ENCODE data around the gene TRMT44.
"Not testable (repeated sequence)": the region's sequence is repeated elsewhere in the genome, so short reads cannot be mapped to it uniquely, and the experiment has no call there.

TRMT44 gene

DNA sequence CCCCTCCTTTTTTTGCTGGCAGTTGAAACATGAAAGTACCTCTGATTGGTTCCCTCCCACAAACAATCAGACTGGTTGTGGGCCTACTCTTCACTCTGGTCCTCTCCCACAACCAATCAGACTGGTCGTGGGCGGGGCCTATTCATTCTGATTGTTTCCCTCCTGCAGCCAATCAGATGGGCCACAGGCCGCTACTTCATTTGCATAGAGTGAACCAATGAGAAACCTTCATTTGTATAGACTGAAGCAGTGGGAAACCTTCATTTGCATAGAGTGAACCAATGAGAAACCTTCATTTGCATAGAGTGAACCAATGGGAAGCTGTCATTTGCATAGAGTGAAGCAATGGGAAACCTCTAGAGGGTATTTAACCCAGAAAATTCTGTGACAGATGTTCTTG is 55.2 kb downstream of the TRMT44 start:
- DNase-seq, result no peak

- no peak for DNase-seq
Measured at GRCh38 chr4:8497762-8498161, 57.2 kb downstream of the TRMT44 start.

DNA sequence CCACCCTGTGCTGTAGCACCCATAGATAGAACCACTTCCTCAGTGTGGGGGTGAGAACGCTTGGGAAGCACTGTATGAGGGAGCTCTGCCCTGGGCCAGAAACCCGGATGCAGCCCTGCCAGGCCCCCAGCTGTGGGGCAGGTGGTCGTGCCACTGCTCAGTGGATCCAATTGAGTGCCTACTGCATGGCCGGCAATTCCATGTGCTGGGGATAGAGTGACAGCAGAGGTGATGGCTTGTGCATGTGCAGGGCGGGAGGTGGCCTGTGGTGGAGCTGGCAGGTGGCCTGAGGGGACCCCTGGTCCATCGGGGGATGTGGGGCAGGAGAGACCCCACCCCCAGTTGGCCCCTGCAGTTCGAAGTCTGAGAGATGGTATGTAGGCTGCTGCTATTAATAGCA is 60.4 kb downstream of the TRMT44 start:
- DNase-seq, result no peak

DNA sequence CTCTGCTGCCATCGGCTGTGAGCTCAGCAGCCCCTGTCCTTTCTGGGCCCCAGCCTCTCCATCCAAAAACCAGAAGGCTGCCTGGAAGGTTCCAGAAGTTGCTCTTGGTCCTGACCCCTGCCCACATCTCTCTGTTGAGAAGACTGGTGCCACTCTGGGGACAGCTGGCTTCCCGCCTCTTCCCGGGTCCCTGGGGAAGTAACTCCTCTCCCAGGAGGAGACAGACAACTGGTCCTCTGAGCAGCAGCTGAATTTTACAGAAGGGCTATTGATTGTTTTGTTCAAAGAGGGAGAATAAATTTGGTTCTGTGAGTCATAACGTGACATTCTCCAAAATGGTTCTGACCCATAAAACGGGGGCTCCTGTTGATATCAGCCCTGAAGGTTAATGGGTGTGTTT is 61.2 kb downstream of the TRMT44 start:
- no peak for DNase-seq

- no peak for DNase-seq
Measured at GRCh38 chr4:8502371-8502770, 61.8 kb downstream of the TRMT44 start.

DNA sequence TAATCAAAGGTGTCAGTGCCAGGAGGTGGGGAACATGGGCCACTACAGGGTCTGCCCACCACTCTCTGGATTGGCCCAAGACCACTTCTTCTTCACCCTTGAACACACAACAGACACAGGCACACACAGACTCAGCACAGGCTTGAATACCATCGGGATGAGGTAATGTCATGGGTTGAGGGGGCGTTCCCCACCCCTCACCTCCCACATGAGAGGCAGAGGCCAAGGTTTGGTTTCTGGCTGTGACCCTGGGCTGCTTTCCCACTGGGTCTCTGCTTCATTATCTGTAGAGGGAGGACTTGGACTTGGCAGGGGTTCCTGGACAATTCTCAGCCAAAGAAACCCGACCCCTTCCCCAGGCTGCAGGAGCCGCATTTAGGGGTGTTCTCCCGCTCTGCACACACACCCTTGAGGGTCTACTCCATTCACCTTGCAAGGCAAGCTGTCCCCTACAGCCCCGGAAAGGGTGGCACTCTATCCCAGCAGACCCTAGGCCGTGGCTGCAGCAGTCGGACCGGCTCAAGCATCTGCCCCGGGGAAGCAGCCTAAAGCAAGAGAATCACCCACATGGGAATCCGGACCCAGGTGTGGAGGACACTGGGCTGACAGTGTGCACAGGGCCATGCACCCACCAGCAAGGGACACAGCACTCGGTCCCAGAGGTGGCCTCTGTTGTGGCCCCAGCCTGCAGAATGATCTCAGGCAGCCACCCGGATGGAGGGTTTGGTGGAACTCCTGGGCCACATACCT is 62.4 kb downstream of the TRMT44 start:
- DNase-seq, result no peak

DNA sequence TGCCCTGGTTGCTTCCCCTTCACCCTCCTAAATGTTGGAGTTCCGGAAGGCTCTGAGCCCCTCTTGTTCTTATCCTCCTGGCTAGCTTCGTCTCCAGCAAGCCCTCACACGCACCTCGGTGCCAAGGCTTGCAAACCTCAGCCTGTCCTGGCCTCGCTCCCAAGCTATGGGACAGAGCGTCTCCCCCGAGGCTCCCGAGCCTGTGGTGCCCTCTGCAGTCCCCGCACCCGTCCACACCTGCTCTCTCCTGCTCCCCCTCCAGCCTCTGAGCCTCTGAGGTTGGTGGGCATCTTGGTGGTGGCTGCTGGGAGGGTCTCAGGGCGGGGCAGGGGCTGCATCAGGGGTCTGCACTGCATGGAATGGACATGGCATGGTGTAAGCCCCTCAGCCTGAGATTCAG is 63.2 kb downstream of the TRMT44 start:
- DNase-seq, result no peak

DNA sequence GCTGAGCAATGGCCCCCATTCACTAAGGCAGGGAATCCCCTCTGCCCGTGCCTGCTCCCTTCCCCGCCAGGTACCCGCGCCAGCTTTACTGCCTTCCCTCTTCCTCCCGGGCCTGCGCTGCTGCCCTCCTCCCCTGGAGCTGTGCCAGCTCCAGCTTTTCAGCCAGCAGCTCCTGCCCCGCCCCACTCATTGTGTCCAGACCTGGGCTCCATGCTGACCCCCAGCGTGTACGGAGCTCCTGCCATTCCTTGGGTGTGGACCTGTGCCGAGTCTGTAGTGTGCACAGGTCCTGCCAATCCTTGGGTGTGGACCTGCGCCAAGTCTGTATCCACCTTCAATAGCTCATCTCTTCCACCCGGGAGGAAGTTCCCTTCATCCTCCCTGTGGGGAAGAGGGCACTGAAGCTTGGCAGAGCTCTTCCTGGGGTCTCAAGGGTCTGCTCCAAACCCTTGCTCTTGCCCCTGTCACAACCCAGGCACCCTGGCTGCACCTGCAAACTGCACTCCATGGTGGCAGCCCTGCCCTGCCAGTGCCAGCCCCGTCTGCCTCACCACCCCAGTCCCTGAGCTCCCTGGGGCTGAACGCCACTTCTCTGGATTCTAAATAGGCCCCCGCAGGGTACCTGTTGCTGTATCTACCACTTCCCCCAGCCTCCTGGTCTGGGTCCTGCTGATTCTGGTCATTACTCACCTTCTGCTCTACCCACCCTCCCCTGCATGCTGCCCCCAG is 63.9 kb downstream of the TRMT44 start:
- no peak for DNase-seq

DNA sequence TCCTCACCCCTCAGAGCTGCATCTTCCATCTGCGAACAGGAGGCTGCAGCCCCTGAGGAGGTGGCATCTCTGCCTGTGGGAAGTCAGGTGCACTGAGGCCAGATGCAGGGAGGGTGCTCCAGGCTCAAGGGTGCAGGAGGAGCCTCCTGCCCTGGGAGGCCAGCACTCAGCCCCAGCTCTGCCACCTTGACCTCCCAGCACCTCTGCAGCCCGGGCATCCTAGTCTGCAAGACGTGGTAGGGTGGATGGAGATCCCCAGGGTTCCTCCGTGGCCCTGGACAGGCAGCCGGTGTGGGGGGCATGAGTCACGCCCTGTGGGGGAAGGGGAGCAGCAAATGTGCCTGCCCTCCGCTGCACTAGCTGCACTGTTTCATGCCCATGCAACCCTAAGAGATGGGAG is 64.7 kb downstream of the TRMT44 start:
- no peak for DNase-seq

- no peak for DNase-seq
Measured at GRCh38 chr4:8506006-8506372, 65.4 kb downstream of the TRMT44 start.

GRCh38 chr4:8506373-8507195 is 66.0 kb downstream of the TRMT44 start:
- no peak for DNase-seq

- no peak for DNase-seq
Measured at GRCh38 chr4:8507196-8507570, 66.6 kb downstream of the TRMT44 start.

DNA sequence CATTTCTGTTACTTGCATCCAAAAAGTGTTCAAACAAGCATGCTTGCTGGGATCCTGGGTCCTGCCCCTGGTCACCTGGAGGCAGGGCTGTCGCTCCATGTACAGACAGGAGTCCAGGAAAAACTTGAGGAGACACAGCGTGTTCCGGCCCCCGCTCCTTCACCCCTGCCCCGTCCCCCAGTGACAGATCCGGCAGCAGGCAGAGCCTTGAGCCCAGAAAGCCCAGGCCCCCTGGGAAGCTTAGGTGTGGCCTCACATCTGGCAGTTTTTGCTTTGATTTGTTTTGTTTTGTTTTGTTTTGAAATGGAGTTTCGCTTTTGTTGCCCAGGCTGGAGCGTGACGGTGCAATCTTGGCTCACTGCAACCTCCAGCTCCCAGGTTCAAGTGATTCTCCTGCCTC is 67.0 kb downstream of the TRMT44 start:
- no peak for DNase-seq

- DNase-seq, result no peak
Measured at GRCh38 chr4:8508266-8508665, 67.7 kb downstream of the TRMT44 start.

DNA sequence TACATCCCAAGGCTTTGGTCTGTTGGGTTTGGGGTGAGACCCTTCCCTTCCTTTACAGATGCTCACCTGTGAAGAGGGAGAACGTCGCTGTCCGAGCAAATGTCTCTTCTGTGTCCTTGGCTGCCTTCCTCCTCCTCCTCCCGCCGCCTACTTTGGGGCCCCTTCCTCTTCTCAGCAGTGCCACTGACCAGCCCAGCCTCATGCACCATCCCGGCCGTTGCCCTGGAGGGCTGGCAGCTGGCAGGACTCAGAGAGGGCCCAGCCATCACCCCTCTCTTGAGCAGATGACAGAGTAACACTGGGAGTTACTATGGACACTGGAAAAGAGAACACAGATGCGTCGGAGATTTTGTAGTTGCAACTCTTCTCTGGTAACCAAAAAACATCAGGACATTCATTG is 68.2 kb downstream of the TRMT44 start:
- DNase-seq, result no peak

DNA sequence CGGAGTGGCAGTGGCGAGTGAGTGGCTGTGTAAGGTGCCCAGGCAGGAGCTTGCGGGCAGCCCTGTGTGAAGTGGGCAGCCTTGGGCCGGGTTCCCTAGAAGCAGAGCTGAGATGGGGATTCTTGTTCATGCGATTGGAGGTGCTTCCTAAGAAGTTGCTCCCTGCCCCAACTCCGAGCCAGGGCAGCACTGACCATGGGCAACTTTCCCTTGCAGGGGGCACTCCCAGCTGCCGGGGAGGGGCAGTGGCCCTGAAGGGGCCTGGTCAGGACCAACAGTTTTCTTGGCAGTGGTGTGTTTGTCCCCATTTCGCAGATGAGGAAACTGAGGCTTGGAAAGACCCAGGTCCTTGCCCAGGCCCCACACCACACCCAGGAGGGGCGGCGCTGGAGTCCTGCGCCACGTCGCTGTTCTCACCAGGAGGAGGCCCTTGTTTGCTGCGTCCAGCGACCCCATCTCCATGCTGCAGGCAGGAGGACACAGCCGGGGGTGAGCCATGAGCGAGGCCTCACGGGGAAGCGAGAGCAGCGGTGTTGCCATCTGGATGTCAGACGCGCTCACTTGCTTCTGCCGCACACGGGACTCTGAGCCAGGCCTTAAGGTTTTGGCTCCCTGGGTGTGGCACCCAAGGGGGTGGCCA is 68.9 kb downstream of the TRMT44 start:
- DNase-seq, result no peak

DNA sequence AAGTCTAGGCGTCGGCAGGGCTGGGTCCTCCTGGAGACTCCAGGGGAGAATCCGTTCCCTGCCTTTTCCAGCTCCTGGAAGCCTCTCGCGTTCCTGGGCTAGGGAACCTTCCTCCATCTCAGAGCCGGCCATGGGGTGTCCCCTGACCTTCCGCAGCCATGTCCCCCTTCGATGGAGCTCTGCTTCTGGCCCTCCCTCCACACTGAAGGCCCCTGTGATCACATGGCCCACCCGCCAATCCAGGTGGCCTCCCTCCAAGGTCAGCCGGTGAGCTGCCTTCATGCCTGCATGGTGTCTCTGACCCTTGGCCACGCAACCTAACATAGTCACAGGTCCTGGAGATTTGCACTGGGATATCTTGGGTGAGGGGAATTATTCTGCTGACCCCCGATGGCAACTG is 69.6 kb downstream of the TRMT44 start:
- no peak for DNase-seq

GRCh38 chr4:8510611-8511285 is 70.2 kb downstream of the TRMT44 start:
- DNase-seq, result no peak

- DNase-seq, result no peak
Measured at GRCh38 chr4:8512510-8512909, 71.9 kb downstream of the TRMT44 start.

DNA sequence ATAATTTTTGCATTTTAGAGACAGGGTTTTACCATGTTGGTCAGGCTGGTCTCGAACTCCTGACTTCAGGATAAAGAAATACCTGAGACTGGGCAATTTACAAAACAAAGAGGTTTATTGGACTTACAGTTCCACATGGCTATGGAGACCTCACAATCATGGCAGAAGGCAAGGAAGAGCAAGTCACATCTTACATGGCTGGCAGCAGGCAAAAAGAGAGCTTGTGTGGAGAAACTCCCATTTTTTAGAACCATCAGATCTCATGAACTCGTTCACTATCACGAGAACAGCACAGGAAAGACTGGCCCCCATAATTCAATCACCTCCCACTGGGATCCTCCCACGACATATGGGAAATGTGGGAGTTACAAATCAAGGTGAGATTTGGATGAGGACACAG is 72.5 kb downstream of the TRMT44 start:
- DNase-seq, result not testable (repeated sequence)

DNA sequence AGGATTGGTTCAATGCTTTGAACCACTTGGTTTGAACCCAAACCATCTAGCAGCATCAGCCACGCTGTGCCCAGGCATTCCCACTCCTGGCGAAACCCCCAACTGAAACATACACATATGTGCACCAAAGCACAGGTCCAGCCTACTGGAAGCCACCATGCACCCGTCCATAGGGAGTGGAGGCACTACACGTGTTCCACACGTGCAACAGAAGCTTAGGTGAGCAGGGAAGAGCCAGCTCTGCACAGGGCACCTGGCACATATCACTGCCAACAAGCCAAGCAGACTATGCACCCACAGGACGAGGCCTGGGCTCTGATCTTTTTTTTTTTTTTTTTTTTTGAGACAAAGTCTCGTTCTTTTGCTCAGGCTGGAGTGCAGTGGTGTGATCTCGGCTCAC is 73.4 kb downstream of the TRMT44 start:
- no peak for DNase-seq

- no peak for DNase-seq
Measured at GRCh38 chr4:8514391-8514790, 73.8 kb downstream of the TRMT44 start.

All from activated gamma-delta T cell (primary cell).